Right atrium auricular region (tissue), 2 donors: ENCODE results near the gene CREB3L2. TPM values are rescaled to one million over a fixed set of nuclear protein-coding genes. Genes with fewer than 3 reads are reported as not detected.
"Not testable (repeated sequence)": the region's sequence is repeated elsewhere in the genome, so short reads cannot be mapped to it uniquely, and the experiment has no call there.

Source experiments
- DNase-seq: peaks from one replicate; pipeline ENCODE4 v3.0.0-alpha.2; 2019; ENCODE audit warnings: low spot score
- H3K27ac ChIP-seq, 2 donors: fragments of 200-600 bp; sonication (generic); 1 replicate in 1 of 2; 2 replicates in 1 of 2; pipeline ENCODE4 v1.5.1; 2016 to 2019
- H3K27me3 ChIP-seq, 2 donors: fragments of 200-600 bp; sonication (generic); one replicate each; pipeline versions ENCODE4 v1.5.1 to v1.6.0; 2017 to 2019
- H3K36me3 ChIP-seq: fragments of 200-600 bp; sonication (generic); one replicate; pipeline ENCODE4 v1.5.1; 2016
- H3K4me1 ChIP-seq, 2 donors: fragments of 200-600 bp; sonication (generic); one replicate each; pipeline versions ENCODE4 v1.5.1 to v1.6.0; 2017 to 2019
- H3K4me3 ChIP-seq, 2 donors: fragments of 200-600 bp; sonication (generic); 1 replicate in 1 of 2; 2 replicates in 1 of 2; pipeline ENCODE4 v1.5.1; 2017 to 2019; ENCODE audit warnings: mild to moderate bottlenecking in 1 of 2, moderate library complexity in 1 of 2
- H3K9me3 ChIP-seq, 2 donors: fragments of 200-600 bp; sonication (generic); one replicate each; pipeline ENCODE4 v1.5.1; 2019
- CTCF ChIP-seq, 2 donors: fragments of 200-600 bp; sonication (generic); IDR thresholded peaks; one replicate each; pipeline ENCODE4 v1.5.1; 2019; ENCODE audit warnings: antibody characterized with exemption in 2 of 2
- total RNA-seq, 2 donors: library from RNA; depleted of rRNA; stranded (reverse); fragments of >200 nt; gene quantifications; one replicate each; pipeline ENCODE4 v1.1.0, GENCODE V29; 2016

The CREB3L2 gene
- total RNA-seq, 2 donors from 2014 or later = 25.6 to 39.6 TPM

GRCh38 chr7:138021889-138022288, 20.0 kb upstream of the CREB3L2 start:
- Histone ChIP-seq H3K36me3 (no peaks in the 10 kb centered on the region), H3K27me3 (no peaks in the 10 kb centered on the region), H3K4me3 (no peak overlapping the region), H3K4me1 (no peaks in the 10 kb centered on the region), H3K27ac (no peak overlapping the region), H3K9me3 (no peaks in the 10 kb centered on the region)
- no peak for DNase-seq
- no peak for TF ChIP-seq CTCF (IDR thresholded peaks at IDR 0.05)

- H3K9me3 ChIP-seq = no peaks in the 10 kb centered on the region
- DNase-seq = no peak
- TF ChIP-seq CTCF (IDR thresholded peaks at IDR 0.05) = no peak
- H3K27ac ChIP-seq = no peak overlapping the region
- H3K27me3 ChIP-seq = no peaks in the 10 kb centered on the region
- no peaks in the 10 kb centered on the region for H3K4me1 ChIP-seq
- H3K36me3 ChIP-seq = no peaks in the 10 kb centered on the region
- no peak overlapping the region for H3K4me3 ChIP-seq
Observed at GRCh38 chr7:138017992-138018391, 16.1 kb upstream of the CREB3L2 start.

DNA sequence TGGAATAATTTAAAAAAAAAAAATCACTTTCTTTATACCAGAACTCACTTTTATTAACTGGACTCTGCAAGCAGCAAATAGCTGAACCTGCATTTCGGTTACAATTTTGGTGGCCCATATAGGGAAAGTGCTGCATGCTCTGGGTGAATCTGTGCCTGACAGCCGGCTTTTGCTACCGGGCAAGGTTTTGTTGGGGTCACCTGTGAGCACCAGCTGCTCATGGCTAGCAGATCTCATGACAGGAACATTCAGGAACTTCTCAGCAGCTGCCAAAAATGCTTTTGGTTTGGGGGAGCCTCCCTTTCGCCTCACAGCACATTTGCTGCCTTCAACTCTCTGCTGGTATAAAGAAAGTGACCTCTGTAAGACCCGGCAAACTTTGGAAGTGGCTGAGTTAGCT, 13.2 kb upstream of the CREB3L2 start:
- no peaks in the 10 kb centered on the region for H3K9me3 ChIP-seq
- no peaks in the 10 kb centered on the region for H3K36me3 ChIP-seq
- no peak overlapping the region for H3K27ac ChIP-seq
- DNase-seq = no peak
- no peaks in the 10 kb centered on the region for H3K27me3 ChIP-seq
- TF ChIP-seq CTCF (IDR thresholded peaks at IDR 0.05) = no peak
- no peaks in the 10 kb centered on the region for H3K4me1 ChIP-seq
- no peak overlapping the region for H3K4me3 ChIP-seq

GRCh38 chr7:138014686-138015085, 12.8 kb upstream of the CREB3L2 start:
- Histone ChIP-seq H3K36me3 (no peaks in the 10 kb centered on the region), H3K27ac (no peak overlapping the region), H3K4me3 (no peak overlapping the region), H3K27me3 (no peaks in the 10 kb centered on the region), H3K9me3 (no peaks in the 10 kb centered on the region), H3K4me1 (no peaks in the 10 kb centered on the region)
- no peak for TF ChIP-seq CTCF (IDR thresholded peaks at IDR 0.05)
- no peak for DNase-seq

- H3K36me3 ChIP-seq, H3K27me3 ChIP-seq, DNase-seq, H3K4me3 ChIP-seq, H3K9me3 ChIP-seq, H3K27ac ChIP-seq, H3K4me1 ChIP-seq: not testable (repeated sequence)
Observed at GRCh38 chr7:138014201-138014600, 12.3 kb upstream of the CREB3L2 start.

- Histone ChIP-seq H3K9me3 (no peaks in the 10 kb centered on the region), H3K27ac (no peak overlapping the region), H3K4me3 (no peak overlapping the region), H3K27me3 (no peaks in the 10 kb centered on the region), H3K4me1 (no peaks in the 10 kb centered on the region), H3K36me3 (no peaks in the 10 kb centered on the region)
- no peak for TF ChIP-seq CTCF (IDR thresholded peaks at IDR 0.05)
- no peak for DNase-seq
Observed at GRCh38 chr7:138009350-138009653, 7.4 kb upstream of the CREB3L2 start.
